Spleen (tissue), 11 donors: ENCODE measurements around the gene IL36RN. TPM values are rescaled to one million over a fixed set of nuclear protein-coding genes. Genes with fewer than 3 reads are reported as not detected.

ENCODE experiments used
- DNase-seq: peaks from one replicate; pipeline ENCODE4 v3.0.0-alpha.2; 2020
- H3K27ac ChIP-seq, 8 donors: fragments of 200-600 bp; sonication (generic) in 7 of 8; 1 replicate in 4 of 8; 2 replicates in 4 of 8; pipeline versions ENCODE4 v1.5.0 to v1.8.0; 2016 to 2021; ENCODE audit warnings: inconsistent platforms in 4 of 8, mild to moderate bottlenecking in 4 of 8, moderate library complexity in 1 of 8
- H3K27me3 ChIP-seq, 7 donors: fragments of 200-600 bp; sonication (generic) in 6 of 7; replicated peaks in 1 of 7; 1 replicate in 4 of 7; 2 replicates in 3 of 7; pipeline versions ENCODE4 v1.5.0 to v1.8.0; 2016 to 2021; ENCODE audit warnings: inconsistent platforms in 3 of 7, mild to moderate bottlenecking in 1 of 7
- H3K36me3 ChIP-seq, 6 donors: fragments of 200-600 bp; sonication (generic) in 5 of 6; 1 replicate in 4 of 6; 2 replicates in 2 of 6; pipeline versions ENCODE4 v1.5.0 to v1.8.0; 2016 to 2021; ENCODE audit warnings: inconsistent platforms in 2 of 6
- H3K4me1 ChIP-seq, 6 donors: fragments of 200-600 bp; sonication (generic) in 5 of 6; 1 replicate in 3 of 6; 2 replicates in 3 of 6; pipeline versions ENCODE4 v1.5.0 to v1.8.0; 2016 to 2021; ENCODE audit warnings: inconsistent platforms in 3 of 6
- H3K4me3 ChIP-seq, 8 donors: fragments of 200-600 bp; sonication (generic) in 7 of 8; 1 replicate in 4 of 8; 2 replicates in 4 of 8; pipeline versions ENCODE4 v1.5.0 to v1.8.0; 2016 to 2021; ENCODE audit warnings: inconsistent platforms in 4 of 8, mild to moderate bottlenecking in 4 of 8, moderate library complexity in 2 of 8
- H3K9me3 ChIP-seq, 8 donors: fragments of 200-600 bp; sonication (generic) in 7 of 8; 1 replicate in 4 of 8; 2 replicates in 4 of 8; pipeline versions ENCODE4 v1.5.0 to v1.8.0; 2016 to 2021; ENCODE audit warnings: inconsistent platforms in 4 of 8
- POLR2A ChIP-seq, 3 donors: fragments of 450-650 bp; IDR thresholded peaks; one replicate each; pipeline ENCODE4 v1.5.1; 2017; ENCODE audit warnings: antibody characterized with exemption in 3 of 3, mild to moderate bottlenecking in 1 of 3
- POLR2AphosphoS5 ChIP-seq, 3 donors: sonication (generic); formaldehyde crosslinking; IDR thresholded peaks; one replicate each; pipeline ENCODE4 v1.5.1; 2017; ENCODE audit warnings: antibody characterized with exemption in 3 of 3
- WGBS, 5 donors: extraction: QIAGEN DNeasy Blood & Tissue Kit in 3 of 5; methylation state at CpG; one replicate each; pipeline versions ENCODE4 v1.1.5 to v1.1.7; 2013 to 2018; 5-methylcytosine and 5-hydroxymethylcytosine counted together
- intact Hi-C: fragments of 100-400 bp; cut with DNase I; formaldehyde crosslinking; loops from one replicate; pipeline ENCODE4 v1.15.0; 2023; ENCODE audit warnings: low total_unique reads
- polyA plus RNA-seq, 3 donors: library from polyadenylated mRNA; stranded (reverse); fragments of 200-250 nt; gene quantifications; one replicate each; pipeline ENCODE4 v1.2.1, GENCODE V29; 2013
- total RNA-seq, 7 donors: library from RNA; depleted of rRNA in 3 of 7; stranded (reverse); fragments of >200 nt in 3 of 7; fragmentation: NEBNext Ultra II Directional in 4 of 7; extraction: Animal tissue kit (Norgen Biotek cat#: 25700) in 4 of 7; gene quantifications; one replicate each; pipeline versions ENCODE4 v1.1.0 to v1.2.1, GENCODE V29; 2016 to 2021
- TF ChIP-seq, protein P1 (sequence below), 11 experiments: fragments of 200-600 bp in 7 of 11; fragments of 450-650 bp in 4 of 11; sonication (generic) in 4 of 11; IDR thresholded peaks in 8 of 11; conservative IDR thresholded peaks in 3 of 11; 1 replicate in 7 of 11; 2 replicates in 4 of 11; pipeline versions ENCODE4 v1.4.0 to v1.8.0; 2016 to 2021; ENCODE audit warnings: antibody characterized with exemption in 11 of 11, inconsistent platforms in 4 of 11, mild to moderate bottlenecking in 1 of 11
- donor health status: healthy with polysubstance abuse.
- donor health status: DM: no; HTN: no; CAD: no; lungs with moderate emphysema.
- donor health status: DM: no; HTN: no; CAD: no.
- donor health status: Bipolar disorder and iron deficiency.
- donor health status: healthy.
- donor health status: DM: no; HTN: no; CAD: no.
- donor health status: DM: yes; HTN: yes; CAD: no.

The IL36RN gene
- total and polyA plus RNA-seq, 10 donors: not detected

DNA sequence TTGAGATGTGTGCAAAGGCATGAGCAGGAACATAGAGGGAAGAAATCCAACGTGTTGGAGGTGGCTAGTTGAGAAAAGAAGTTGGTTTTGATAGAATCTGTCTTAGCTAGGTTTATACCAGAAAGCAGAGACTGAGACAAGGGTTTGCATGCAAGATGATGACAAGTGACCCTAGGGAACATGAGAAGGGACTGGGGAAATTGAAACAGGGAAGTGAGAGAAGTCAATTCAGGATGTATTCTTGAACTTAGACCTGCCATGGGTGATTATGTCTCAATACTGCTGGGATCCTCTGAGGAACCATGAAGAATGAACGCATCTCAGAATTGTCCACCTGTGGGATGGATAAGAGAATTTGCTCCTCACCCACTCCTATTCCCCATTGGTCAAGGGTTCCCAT lies 33.3 kb upstream of the IL36RN start:
- intact Hi-C loops: no loop called here
- no peak overlapping the region for H3K27ac ChIP-seq
- H3K36me3 ChIP-seq: no peaks in the 10 kb centered on the region
- H3K27me3 ChIP-seq: peaks cover 0 to 75% (median 7%) of the 10 kb centered on the region in 7 donors
- TF ChIP-seq, protein P1, sequence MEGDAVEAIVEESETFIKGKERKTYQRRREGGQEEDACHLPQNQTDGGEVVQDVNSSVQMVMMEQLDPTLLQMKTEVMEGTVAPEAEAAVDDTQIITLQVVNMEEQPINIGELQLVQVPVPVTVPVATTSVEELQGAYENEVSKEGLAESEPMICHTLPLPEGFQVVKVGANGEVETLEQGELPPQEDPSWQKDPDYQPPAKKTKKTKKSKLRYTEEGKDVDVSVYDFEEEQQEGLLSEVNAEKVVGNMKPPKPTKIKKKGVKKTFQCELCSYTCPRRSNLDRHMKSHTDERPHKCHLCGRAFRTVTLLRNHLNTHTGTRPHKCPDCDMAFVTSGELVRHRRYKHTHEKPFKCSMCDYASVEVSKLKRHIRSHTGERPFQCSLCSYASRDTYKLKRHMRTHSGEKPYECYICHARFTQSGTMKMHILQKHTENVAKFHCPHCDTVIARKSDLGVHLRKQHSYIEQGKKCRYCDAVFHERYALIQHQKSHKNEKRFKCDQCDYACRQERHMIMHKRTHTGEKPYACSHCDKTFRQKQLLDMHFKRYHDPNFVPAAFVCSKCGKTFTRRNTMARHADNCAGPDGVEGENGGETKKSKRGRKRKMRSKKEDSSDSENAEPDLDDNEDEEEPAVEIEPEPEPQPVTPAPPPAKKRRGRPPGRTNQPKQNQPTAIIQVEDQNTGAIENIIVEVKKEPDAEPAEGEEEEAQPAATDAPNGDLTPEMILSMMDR (IDR thresholded peaks at IDR 0.05 in 8 of 11, conservative IDR thresholded peaks at IDR 0.05 in 3 of 11): no peak
- TF ChIP-seq POLR2AphosphoS5 (IDR thresholded peaks at IDR 0.05) (no peak), POLR2A (IDR thresholded peaks at IDR 0.05) (no peak)
- H3K4me1 ChIP-seq: no peaks in the 10 kb centered on the region
- H3K9me3 ChIP-seq: no peaks in the 10 kb centered on the region
- DNase-seq: no peak
- no peak overlapping the region for H3K4me3 ChIP-seq
- 47 to 68% (median 52%) methylated on average over 2 of the region's 2 CpGs for WGBS, 5 donors

GRCh38 chr2:113027691-113028090 lies 31.3 kb upstream of the IL36RN start:
- Histone ChIP-seq H3K4me3 (no peak overlapping the region), H3K4me1 (no peaks in the 10 kb centered on the region), H3K9me3 (no peaks in the 10 kb centered on the region), H3K36me3 (no peaks in the 10 kb centered on the region), H3K27ac (no peak overlapping the region), H3K27me3 (peaks cover 0 to 65% (median 7%) of the 10 kb centered on the region in 7 donors)
- no peak for DNase-seq
- no peak for TF ChIP-seq POLR2A (IDR thresholded peaks at IDR 0.05)
- 74 to 86% (median 84%) methylated on average over 2 of the region's 2 CpGs for WGBS, 5 donors
- intact Hi-C loops: no loop called here

DNA sequence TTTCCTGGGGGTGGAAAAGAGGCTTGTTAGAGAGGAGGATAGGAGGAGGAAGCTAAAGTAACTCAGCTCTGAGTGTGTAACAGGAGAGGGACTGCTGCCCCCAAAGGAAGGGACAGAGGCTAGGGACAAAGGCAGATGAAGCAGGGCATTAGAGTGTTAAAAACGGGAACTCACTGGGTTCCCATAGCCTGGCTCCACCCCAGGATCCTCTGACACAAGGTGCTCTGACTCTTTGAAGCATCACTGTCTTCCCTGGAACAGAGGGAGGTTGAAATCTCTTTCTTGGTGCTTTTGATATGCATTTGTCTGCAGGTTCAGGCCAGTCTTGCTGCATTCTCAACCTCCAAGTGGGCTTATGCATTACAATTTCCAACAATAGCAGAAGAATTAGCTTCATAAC lies 30.9 kb upstream of the IL36RN start:
- 5 to 30% (median 13%) methylated on average over 1 of the region's 1 CpG for WGBS, 5 donors
- Histone ChIP-seq H3K4me3 (no peak overlapping the region), H3K27ac (no peak overlapping the region), H3K27me3 (peaks cover 0 to 65% (median 6%) of the 10 kb centered on the region in 7 donors), H3K9me3 (no peaks in the 10 kb centered on the region), H3K36me3 (no peaks in the 10 kb centered on the region), H3K4me1 (no peaks in the 10 kb centered on the region)
- no peak for DNase-seq
- TF ChIP-seq, protein P1 (IDR thresholded peaks at IDR 0.05 in 8 of 11, conservative IDR thresholded peaks at IDR 0.05 in 3 of 11): no peak
- TF ChIP-seq POLR2AphosphoS5 (IDR thresholded peaks at IDR 0.05) (no peak), POLR2A (IDR thresholded peaks at IDR 0.05) (no peak)
- intact Hi-C loops: no loop called here

DNA sequence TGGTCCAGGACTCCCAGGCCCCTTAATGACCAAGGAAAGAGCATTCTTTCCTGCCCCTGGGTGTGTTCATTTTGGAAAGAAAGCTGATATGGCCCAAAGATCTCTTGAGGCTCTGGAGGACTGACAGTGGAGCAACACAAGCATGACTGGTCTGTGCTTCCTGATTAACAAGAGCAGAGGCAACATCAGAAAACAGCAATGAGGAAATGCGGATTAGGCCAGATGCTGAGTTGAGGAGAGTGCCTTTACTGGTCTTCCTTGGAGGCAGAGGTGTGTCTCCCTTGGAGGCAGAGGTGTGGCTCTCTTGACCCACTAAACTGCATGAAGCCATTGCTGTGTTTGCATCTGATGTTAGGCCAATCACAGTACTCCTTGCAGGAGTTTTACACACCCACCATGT lies 26.3 kb upstream of the IL36RN start:
- DNase-seq: no peak
- intact Hi-C loops: no loop called here
- H3K27me3 ChIP-seq: peaks cover 0 to 49% (median 5%) of the 10 kb centered on the region in 7 donors
- no peak overlapping the region for H3K4me3 ChIP-seq
- H3K27ac ChIP-seq: no peak overlapping the region
- H3K4me1 ChIP-seq: no peaks in the 10 kb centered on the region
- no peak for TF ChIP-seq POLR2AphosphoS5 (IDR thresholded peaks at IDR 0.05)
- TF ChIP-seq, protein P1 (IDR thresholded peaks at IDR 0.05 in 8 of 11, conservative IDR thresholded peaks at IDR 0.05 in 3 of 11): no peak
- no peak for TF ChIP-seq POLR2A (IDR thresholded peaks at IDR 0.05)
- no peaks in the 10 kb centered on the region for H3K36me3 ChIP-seq
- WGBS, 5 donors: 90 to 100% (median 91%) methylated on average over 1 of the region's 1 CpG
- no peaks in the 10 kb centered on the region for H3K9me3 ChIP-seq

DNA sequence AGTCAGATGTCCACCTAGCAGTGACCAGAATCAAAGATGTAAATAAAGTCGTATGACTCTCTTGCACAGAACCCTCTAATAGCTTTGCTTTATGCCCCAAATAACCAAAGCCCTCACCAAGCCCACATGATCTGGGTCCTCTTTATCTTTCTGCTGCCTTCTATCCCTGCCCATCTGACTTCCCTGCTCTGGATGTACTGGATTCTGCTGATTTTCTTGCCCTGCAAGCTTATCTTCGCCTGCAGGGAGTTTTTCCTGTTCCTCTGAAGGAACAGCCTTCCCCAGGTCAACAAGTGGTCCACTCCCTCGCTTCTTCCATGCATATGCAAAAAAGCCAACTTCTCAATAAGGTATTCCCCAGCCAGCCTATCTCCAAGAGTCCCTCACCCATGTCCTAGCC lies 25.0 kb upstream of the IL36RN start:
- Histone ChIP-seq H3K9me3 (no peaks in the 10 kb centered on the region), H3K4me3 (no peak overlapping the region), H3K27ac (no peak overlapping the region), H3K4me1 (no peaks in the 10 kb centered on the region), H3K27me3 (peaks cover 0 to 36% (median 1%) of the 10 kb centered on the region in 7 donors), H3K36me3 (no peaks in the 10 kb centered on the region)
- DNase-seq: no peak
- WGBS, 5 donors: 66 to 79% (median 67%) methylated on average over 3 of the region's 3 CpGs
- TF ChIP-seq POLR2A (IDR thresholded peaks at IDR 0.05) (no peak), POLR2AphosphoS5 (IDR thresholded peaks at IDR 0.05) (no peak)
- TF ChIP-seq, protein P1 (IDR thresholded peaks at IDR 0.05 in 8 of 11, conservative IDR thresholded peaks at IDR 0.05 in 3 of 11): no peak
- intact Hi-C loops: no loop called here
